Large intestine (tissue), 3 donors: ENCODE data around the gene ATXN7L3. TPM values are rescaled to one million over a fixed set of nuclear protein-coding genes. Genes with fewer than 3 reads are reported as not detected.

Experiments
- DNase-seq, 2 donors: peaks; one replicate each; pipeline versions ENCODE4 v3.0.0 to v3.0.0-alpha.2; 2013
- H3K27ac ChIP-seq: one replicate; pipeline ENCODE4 v1.5.1; 2013; ENCODE audit warnings: low read length
- H3K27me3 ChIP-seq: 2 replicates; pipeline ENCODE4 v1.6.1; 2013; ENCODE audit warnings: low read length; ENCODE audit not compliant: control insufficient read depth, insufficient read depth
- H3K36me3 ChIP-seq: 2 replicates; pipeline ENCODE4 v1.6.1; 2013; ENCODE audit warnings: low read length; ENCODE audit not compliant: control insufficient read depth, insufficient read depth
- H3K4me1 ChIP-seq: one replicate; pipeline ENCODE4 v1.6.1; 2013; ENCODE audit warnings: low read length; ENCODE audit not compliant: control insufficient read depth, insufficient read depth
- H3K4me3 ChIP-seq: one replicate; pipeline ENCODE4 v1.5.1; 2013; ENCODE audit warnings: low read length
- H3K9me3 ChIP-seq: one replicate; pipeline ENCODE4 v1.6.1; 2013; ENCODE audit warnings: mild to moderate bottlenecking, low read depth, low read length, moderate library complexity; ENCODE audit not compliant: control insufficient read depth
- WGBS: methylation state at CpG from one replicate; pipeline ENCODE4 v1.1.5; 2013; ENCODE audit warnings: low lambda C conversion rate; ENCODE audit not compliant: insufficient coverage; 5-methylcytosine and 5-hydroxymethylcytosine counted together
- polyA plus RNA-seq: library from polyadenylated mRNA; unstranded; fragments of 120-200 nt; gene quantifications from one replicate; pipeline ENCODE4 v1.2.1, GENCODE V29; 2013

Gene ATXN7L3
- polyA plus RNA-seq, 1 donor: 47.8 TPM

DNA sequence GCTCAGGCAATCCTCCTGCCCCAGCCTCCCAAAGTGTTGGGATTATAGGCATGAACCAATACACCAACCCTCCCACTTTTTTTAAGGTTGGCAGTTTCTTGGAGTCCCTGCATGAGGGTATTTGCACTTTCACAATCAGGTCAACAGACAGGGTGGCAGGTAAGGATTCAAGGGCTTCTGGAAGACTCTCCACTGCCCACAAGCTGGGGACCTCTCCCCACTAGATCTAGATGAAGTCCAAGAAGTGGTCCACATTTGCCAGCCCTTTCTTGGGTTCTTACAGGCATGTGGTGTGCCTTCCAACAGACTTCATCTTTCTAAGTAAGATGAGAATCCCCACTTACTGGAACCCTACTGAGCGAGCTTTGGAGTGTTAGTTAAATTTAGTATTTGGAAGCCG, 25.3 kb downstream of the ATXN7L3 start:
- H3K9me3 ChIP-seq: no peaks in the 10 kb centered on the region
- no CpG with 5 or more reads among the region's 2 CpGs for WGBS
- no peak overlapping the region for H3K4me3 ChIP-seq

DNA sequence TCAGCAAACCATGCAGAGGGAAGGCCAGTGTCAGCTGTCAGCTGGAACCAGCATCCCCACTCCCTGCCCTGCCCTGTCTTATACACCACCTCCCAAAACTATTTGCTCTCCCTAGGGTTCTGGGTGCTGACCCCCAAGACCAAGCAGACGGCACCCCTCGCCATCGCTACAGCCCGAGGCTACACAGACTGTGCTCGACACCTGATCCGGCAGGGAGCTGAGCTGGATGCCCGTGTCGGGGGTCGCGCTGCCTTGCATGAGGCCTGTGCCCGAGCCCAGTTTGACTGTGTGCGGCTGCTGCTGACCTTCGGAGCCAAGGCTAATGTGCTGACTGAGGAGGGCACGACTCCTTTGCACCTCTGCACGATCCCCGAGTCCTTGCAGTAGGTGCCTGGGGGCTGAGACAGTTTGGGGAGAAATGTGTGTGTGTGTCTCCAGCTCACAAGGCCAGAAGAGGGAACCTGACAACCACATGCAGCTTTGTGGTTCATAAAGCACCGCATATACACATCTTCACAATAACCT, 27.7 kb downstream of the ATXN7L3 start:
- Histone ChIP-seq H3K4me1 (peaks cover 10% of the 10 kb centered on the region), H3K4me3 (no peak overlapping the region), H3K27me3 (peaks cover 7% of the 10 kb centered on the region), H3K9me3 (no peaks in the 10 kb centered on the region), H3K27ac (no peak overlapping the region), H3K36me3 (peaks cover 9% of the 10 kb centered on the region)
- no peak for DNase-seq
- WGBS: no CpG with 5 or more reads among the region's 17 CpGs

More for the DNA sequence above, 25.3 kb downstream of the ATXN7L3 start:
- Histone ChIP-seq H3K27ac (no peak overlapping the region), H3K36me3 (peaks cover 25% of the 10 kb centered on the region), H3K4me1 (peaks cover 6% of the 10 kb centered on the region), H3K27me3 (peaks cover 7% of the 10 kb centered on the region)
- no peak for DNase-seq

DNA sequence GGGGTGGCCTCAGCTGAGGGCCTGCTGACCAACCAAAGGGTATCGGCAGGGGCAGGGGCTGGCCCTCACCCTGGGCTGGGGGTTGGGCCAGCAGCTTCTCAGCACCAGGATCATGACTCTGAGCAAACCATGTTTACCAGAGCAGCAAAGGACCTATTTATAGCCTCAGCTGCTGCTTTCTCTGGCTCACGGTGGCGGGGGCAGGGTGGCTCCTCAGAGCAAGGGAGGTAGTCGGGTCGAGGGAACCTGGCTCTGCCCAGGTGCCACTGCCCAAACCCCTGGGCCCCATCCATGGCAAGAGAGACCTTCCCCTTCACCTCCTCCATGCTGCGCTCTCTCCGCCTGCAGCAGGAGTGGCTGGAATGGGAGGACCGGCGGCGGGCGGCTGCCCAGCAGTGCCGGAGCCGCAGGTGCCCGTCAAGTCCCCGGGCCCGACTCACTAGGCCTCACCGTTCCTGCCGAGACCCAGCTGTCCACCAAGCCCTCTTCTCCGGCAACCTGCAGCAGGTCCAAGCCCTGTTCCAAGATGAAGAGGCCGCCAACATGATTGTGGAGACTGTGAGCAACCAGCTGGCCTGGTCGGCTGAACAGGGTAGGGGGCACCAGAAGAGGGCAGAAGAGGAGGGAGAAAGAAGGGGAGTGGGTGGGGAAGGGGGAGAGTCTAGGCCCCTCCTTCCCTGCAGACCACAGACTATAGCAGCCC, 29.0 kb downstream of the ATXN7L3 start, which contains the start of gene ASB16:
Gene ASB16 (plus strand): TSS at position 206 of the 703 bp plus-strand sequence. CDS start 86 bp downstream, at position 292.
- H3K9me3 ChIP-seq: no peaks in the 10 kb centered on the region
- H3K27ac ChIP-seq: peak within 1 kb of the TSS; percentile 28
- H3K4me3 ChIP-seq: no peak within 1 kb of the TSS
- WGBS: 30% methylated on average over 2 of the region's 21 CpGs
- no peak for DNase-seq
- peaks cover 2% of the 10 kb centered on the region for H3K36me3 ChIP-seq
- peaks cover 10% of the 10 kb centered on the region for H3K4me1 ChIP-seq
- H3K27me3 ChIP-seq: peaks cover 7% of the 10 kb centered on the region

DNA sequence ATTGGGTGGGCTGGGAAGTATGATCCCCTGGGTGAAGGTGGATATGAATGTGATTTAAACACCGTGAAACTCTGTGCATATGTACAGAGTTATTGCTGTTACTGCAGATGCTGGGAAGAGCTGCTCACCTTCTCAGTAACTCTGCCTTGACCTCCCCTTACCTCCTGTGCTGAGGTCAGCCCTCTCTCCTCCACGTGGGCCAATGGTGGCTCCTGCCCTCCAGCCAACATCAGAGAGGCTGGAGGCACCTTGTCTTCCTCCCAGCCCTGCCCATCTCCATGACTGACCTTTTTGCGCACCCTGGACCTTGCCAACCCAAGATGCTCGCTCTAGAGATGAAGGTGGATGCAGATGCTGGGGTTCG, 29.6 kb downstream of the ATXN7L3 start:
- H3K27me3 ChIP-seq: peaks cover 7% of the 10 kb centered on the region

DNA sequence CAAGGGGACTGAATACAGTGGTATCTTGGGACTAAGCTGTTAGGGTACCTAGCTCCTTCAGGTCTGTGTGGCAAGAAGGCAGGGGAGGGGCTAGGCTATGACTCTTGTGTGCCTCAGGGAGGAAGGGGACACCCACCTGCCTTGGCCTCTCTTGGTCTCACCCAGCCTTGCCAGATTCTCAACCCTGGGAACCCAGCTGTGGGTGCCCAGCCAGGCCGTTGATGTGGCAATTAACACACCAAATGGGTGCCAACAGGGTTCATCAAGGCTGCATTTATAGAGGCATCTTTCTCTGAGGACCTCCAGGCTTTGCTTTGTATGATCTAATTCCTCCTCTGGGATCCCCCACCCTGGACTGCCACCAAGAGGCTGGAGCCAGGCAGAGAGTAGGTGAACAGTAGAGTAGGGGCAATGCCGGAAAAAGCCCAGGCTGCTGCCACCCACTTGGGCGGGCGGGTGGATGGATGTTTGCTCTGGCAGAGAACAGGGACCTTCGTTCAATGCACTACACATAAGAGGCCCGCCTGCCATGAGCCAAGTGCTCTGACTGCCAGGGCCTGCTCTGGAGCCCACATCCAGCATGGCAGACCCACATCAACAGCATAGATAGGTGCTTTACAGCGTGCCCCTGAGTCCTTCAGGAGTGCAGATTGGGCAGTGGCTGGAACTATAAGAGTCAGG, 32.4 kb downstream of the ATXN7L3 start:
- Histone ChIP-seq H3K27me3 (peaks cover 7% of the 10 kb centered on the region), H3K9me3 (no peaks in the 10 kb centered on the region), H3K4me1 (peaks cover 10% of the 10 kb centered on the region), H3K36me3 (no peaks in the 10 kb centered on the region), H3K27ac (no peak overlapping the region), H3K4me3 (no peak overlapping the region)
- no peak for DNase-seq
- WGBS: no CpG with 5 or more reads among the region's 7 CpGs

More for the DNA sequence above, 29.6 kb downstream of the ATXN7L3 start:
- H3K4me3 ChIP-seq: no peak overlapping the region
- WGBS: no CpG with 5 or more reads among the region's 5 CpGs
- peaks cover 10% of the 10 kb centered on the region for H3K4me1 ChIP-seq
- H3K27ac ChIP-seq: peak overlapping the region; percentile 28
- no peak for DNase-seq
- H3K9me3 ChIP-seq: no peaks in the 10 kb centered on the region
- peaks cover 2% of the 10 kb centered on the region for H3K36me3 ChIP-seq

DNA sequence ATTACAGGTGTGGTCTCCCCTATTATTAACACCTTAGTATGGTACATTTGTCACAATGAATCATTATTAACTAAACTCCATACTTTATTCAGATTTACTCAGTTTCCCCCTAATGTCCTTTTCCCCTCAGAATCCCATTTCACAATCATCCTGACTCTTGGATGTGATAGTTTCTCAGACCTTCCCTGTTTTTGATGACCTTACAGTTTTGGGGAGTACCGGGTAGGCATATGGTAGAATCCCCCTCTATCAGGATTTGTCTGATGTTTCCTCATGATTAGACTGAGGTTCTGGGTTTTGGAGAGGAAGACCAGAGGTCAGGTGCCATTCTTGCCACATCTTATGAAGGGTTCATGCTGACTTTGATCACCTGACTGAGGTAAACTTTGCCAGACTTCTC, 35.2 kb downstream of the ATXN7L3 start:
- DNase-seq: no peak
- no peaks in the 10 kb centered on the region for H3K36me3 ChIP-seq
- no CpG with 5 or more reads among the region's 1 CpG for WGBS
- H3K27ac ChIP-seq: no peak overlapping the region
- no peaks in the 10 kb centered on the region for H3K9me3 ChIP-seq
- H3K4me3 ChIP-seq: no peak overlapping the region
- H3K4me1 ChIP-seq: peaks cover 6% of the 10 kb centered on the region
- H3K27me3 ChIP-seq: no peaks in the 10 kb centered on the region

DNA sequence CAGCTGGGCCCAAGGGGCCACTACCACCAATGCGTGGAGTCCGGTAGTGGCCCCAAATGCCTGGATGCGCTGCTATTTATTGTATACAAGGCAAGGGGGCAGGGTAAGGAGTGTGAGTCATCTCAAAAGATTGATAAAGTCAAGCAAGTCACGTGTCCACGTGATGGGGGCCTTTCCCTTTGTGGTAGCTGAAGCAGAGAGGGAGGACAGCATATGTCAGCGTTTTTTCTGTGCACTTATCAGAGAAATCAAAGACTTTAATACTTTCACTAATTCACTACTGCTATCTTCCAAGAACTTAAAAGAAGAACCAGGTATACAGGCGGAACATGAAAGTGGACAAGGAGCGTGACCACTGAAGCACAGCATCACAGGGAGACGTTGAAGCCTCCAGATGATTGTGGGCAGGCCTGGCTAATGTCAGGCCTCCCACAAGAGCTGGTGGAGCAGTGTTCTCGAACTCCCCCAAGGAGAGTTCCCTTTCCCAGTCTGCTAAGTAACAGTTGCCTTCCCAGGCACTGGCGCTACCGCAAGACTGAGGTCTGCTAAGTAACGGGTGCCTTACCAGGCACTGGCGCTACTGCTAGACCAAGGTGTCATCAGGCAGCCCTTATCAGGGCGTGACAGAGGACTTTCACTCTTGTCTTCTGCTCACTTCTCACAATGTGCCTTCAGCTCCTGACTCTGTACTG, 40.0 kb downstream of the ATXN7L3 start:
- WGBS: 80% methylated on average over 1 of the region's 15 CpGs
- no peak overlapping the region for H3K27ac ChIP-seq
- DNase-seq: peak; percentile 39 to 49
- peaks cover 2% of the 10 kb centered on the region for H3K4me1 ChIP-seq
- H3K9me3 ChIP-seq: no peaks in the 10 kb centered on the region
- no peak overlapping the region for H3K4me3 ChIP-seq
- no peaks in the 10 kb centered on the region for H3K27me3 ChIP-seq
- H3K36me3 ChIP-seq: peaks cover 4% of the 10 kb centered on the region

DNA sequence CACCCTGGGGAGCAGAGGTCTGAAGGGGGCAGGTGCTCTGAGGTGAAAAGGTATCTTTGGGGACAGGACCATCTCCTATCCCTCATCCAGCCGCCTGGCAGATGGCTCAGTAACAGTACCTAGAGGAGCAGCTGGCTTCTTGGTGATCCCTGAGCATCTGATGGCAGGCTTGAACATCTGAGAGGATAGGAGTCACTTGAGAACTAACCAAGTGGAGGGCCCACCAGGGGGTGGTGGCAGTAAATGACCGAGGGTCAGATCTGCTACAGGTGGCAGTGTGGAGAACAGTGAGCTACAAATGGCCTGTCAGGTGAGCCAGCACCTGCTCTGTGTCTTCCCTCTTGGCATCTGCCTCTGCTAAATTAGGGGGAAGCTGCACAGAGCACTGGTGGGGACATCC, 44.2 kb downstream of the ATXN7L3 start:
- no CpG with 5 or more reads among the region's 2 CpGs for WGBS
- Histone ChIP-seq H3K36me3 (peaks cover 4% of the 10 kb centered on the region), H3K9me3 (no peaks in the 10 kb centered on the region)

DNA sequence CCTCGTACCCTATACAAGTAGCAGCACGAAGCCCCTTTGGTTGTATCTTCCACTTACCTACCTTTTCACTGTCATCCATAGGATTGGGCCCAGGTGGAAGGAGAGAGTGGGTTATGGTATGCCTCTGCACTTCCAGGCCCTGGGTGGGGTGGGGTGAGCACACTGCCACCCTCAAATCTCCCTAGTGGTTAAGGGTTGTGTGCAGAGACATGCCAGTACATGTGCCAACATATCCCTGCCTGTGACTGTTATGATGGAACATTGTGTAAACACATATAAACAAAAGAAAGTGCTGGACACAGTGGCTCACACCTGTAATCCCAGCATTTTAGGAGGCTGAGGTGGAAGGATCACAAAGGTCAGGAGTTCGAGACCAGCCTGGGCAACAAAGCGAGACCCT, 46.8 kb downstream of the ATXN7L3 start:
- DNase-seq: no peak
- Histone ChIP-seq H3K27ac (no peak overlapping the region), H3K9me3 (no peaks in the 10 kb centered on the region), H3K4me3 (no peak overlapping the region), H3K27me3 (no peaks in the 10 kb centered on the region), H3K4me1 (no peaks in the 10 kb centered on the region), H3K36me3 (peaks cover 7% of the 10 kb centered on the region)
- no CpG with 5 or more reads among the region's 4 CpGs for WGBS

More for the DNA sequence above, 44.2 kb downstream of the ATXN7L3 start:
- no peak for DNase-seq
- Histone ChIP-seq H3K4me1 (no peaks in the 10 kb centered on the region), H3K4me3 (no peak overlapping the region), H3K27me3 (no peaks in the 10 kb centered on the region), H3K27ac (no peak overlapping the region)

DNA sequence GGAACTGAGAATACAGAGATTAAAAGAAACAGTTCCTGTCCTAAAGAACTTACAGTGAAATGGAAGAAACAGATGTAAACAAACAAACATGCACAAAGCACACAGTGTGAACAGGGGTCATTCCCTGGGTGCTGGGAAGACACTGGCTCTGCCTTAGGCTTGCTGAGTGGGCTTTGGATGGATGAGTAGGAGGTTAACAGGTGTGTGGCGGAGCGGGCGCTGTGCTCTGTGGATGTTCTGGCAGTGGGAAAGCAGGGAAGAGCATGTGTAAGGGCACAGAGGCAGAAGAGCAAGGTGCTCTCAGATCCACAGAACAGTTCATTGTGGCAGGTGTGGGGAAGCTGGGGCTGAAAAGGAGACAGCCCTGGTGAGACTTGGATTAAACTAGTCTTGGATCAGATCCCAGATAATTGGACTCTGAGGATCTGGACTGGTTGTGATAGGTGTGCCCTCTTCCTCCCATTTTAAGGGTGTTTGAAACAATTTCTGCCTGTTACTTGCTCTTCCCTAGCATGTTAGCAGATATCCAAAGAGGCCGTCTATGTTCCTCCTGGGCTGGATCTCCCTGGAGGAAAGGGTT, 49.8 kb downstream of the ATXN7L3 start:
- Histone ChIP-seq H3K27me3 (no peaks in the 10 kb centered on the region), H3K4me1 (no peaks in the 10 kb centered on the region), H3K4me3 (no peak overlapping the region), H3K9me3 (no peaks in the 10 kb centered on the region), H3K36me3 (peaks cover 11% of the 10 kb centered on the region), H3K27ac (no peak overlapping the region)
- DNase-seq: no peak
- no CpG with 5 or more reads among the region's 4 CpGs for WGBS
